ENCODE measurements around the gene SLC22A13.
"Not testable (repeated sequence)": the region's sequence is repeated elsewhere in the genome, so short reads cannot be mapped to it uniquely, and the experiment has no call there.

SLC22A13 gene

DNA sequence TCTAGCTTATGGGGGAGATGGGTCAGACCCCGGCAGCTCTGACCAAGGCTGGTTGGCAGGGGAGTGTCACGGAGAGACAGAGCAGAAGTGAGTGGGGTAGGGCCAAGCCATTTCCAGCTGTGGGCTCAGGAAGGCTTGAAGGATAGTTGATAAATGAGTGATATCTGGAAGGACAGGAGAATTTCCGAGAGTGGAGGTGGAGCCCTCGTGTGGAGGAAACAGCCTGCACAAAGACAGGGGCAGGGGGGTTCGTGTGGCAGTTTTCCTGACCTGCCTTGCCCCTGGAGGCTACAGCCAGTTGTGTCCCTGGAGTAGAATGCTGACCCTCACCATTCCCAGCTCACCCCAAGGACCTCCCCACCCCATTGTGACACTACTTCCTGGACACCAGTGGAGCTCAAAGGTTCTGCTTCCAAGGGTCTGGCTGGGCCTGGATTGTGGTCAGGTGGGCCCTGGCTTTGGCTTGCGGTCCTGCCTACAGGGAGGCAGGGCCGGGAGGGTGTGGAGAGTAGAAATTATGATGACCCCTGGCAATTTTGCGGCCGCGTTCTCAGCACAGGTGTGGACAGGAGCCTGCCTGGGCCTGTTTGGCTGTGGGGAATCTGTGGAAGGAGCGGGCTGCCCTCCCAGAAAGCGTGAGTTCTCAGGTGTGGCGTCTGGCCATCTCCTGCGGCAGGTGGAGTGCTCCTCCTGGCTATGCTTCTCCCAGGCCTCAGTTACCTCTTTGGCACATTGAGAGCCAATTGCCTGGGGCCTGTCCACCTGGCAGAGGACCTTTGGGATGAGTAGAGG is 16.5 kb downstream of the SLC22A13 start, which contains the start of gene SLC22A14:
Gene SLC22A14, plus strand, starts transcription at position 400 of the 792 bp plus-strand sequence. CDS start 23,733 bp downstream, outside the sequence.
- H3K9ac ChIP-seq = no peak within 1 kb of the TSS
- no peaks in the 10 kb centered on the region for H4K20me1 ChIP-seq
- H3K36me3 ChIP-seq = peaks cover 0 to 11% (median 0%) of the 10 kb centered on the region in 11 experiments; a peak in 2 of 22 replicates
- H3K4me1 ChIP-seq = peaks cover 0 to 10% (median 0%) of the 10 kb centered on the region in 10 experiments; a peak in 1 of 20 replicates
- H3K4me3 ChIP-seq = no peak within 1 kb of the TSS
- H3K9me3 ChIP-seq (replicated peaks in 1 of 11) = peaks cover 0 to 8% (median 3%) of the 10 kb centered on the region in 11 experiments; a peak in 4 of 22 replicates
- no peak within 1 kb of the TSS for H3K4me2 ChIP-seq
- no peak within 1 kb of the TSS for H3K27ac ChIP-seq
- no peak for TF ChIP-seq Cebpa-rat (IDR thresholded peaks at IDR 0.05)
- H3K27me3 ChIP-seq = no peaks in the 10 kb centered on the region

DNA sequence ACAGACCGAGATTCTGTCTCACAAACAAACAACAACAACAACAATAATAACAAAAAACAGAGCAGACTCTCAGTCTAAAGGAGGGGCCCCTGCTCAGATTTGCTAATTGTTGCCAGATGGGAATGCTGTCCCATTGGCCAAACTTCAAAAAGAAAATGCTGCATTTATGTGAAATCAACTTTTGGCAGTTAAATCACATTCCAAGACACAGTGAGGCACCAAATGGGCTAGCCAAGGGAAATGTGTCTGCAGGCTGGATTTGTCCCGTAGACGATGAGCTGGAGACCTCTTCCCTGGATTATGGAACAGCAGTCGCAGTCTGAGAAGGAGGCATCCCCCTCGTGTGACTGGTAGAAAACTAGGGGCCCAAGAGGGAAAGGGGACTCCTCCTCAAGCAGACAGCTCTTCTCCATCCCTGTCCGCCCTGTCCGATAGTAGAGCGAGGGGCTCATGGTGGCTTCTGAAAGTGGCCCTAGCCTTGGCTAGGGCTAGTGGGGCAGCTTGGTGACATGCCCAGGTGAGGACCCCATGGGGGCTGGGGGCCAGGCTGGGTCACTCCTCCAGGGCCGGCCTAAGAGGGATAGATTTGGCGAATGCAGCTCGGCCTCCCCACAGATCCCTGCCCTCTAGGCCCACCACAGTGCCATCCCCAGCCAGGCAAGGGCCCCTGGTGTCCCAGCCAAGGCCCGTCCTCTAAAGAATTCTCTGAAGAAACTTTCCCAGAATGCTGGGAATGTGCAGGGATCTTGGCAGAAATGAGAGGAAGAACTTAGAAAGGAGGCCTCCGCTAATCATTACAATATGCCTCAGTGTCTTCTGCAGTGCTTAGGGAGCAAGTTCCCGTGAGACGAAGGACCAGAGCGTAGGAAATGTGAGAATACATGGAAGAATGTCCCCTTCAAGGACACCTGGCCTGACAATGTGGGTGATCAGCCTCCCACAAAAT is 18.5 kb downstream of the SLC22A13 start:
- no peaks in the 10 kb centered on the region for H4K20me1 ChIP-seq
- H3K9ac ChIP-seq = no peak overlapping the region
- H3K4me2 ChIP-seq = no peak overlapping the region
- no peak overlapping the region for H3K4me3 ChIP-seq
- H3K27ac ChIP-seq = no peak overlapping the region
- peaks cover 0 to 8% (median 3%) of the 10 kb centered on the region in 11 experiments; a peak in 4 of 22 replicates for H3K9me3 ChIP-seq (replicated peaks in 1 of 11)
- H3K4me1 ChIP-seq = peaks cover 0 to 10% (median 0%) of the 10 kb centered on the region in 10 experiments; a peak in 1 of 20 replicates
- no peak for TF ChIP-seq Cebpa-rat (IDR thresholded peaks at IDR 0.05)
- H3K36me3 ChIP-seq = no peaks in the 10 kb centered on the region
- no peaks in the 10 kb centered on the region for H3K27me3 ChIP-seq

DNA sequence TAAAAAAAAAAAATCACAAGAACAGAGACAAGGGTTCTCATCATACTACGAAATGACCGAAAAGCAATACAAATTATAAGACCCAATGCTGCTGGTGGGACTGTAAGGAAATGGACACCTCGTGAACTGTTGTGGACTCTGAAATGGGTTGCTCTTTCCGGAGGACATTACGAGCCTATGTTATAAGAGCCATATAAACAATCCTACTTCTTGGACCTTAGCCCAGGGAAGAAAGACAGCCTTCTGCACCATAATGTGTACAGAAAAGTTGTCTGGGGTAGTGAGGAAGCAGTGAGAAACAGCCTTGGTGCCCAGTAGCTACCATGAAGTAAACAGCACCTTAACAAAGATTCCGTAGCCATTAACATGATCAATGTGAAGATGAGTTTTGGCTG is 19.1 kb downstream of the SLC22A13 start:
- H3K36me3 ChIP-seq = no peaks in the 10 kb centered on the region
- H4K20me1 ChIP-seq = no peaks in the 10 kb centered on the region
- H3K4me1 ChIP-seq = peaks cover 0 to 10% (median 0%) of the 10 kb centered on the region in 10 experiments; a peak in 1 of 20 replicates
- H3K9ac ChIP-seq = no peak overlapping the region
- H3K4me2 ChIP-seq = no peak overlapping the region
- no peak overlapping the region for H3K27ac ChIP-seq
- no peaks in the 10 kb centered on the region for H3K27me3 ChIP-seq
- peaks cover 0 to 12% (median 4%) of the 10 kb centered on the region in 11 experiments; a peak in 4 of 22 replicates for H3K9me3 ChIP-seq (replicated peaks in 1 of 11)
- H3K4me3 ChIP-seq = no peak overlapping the region
- no peak for TF ChIP-seq Cebpa-rat (IDR thresholded peaks at IDR 0.05)

DNA sequence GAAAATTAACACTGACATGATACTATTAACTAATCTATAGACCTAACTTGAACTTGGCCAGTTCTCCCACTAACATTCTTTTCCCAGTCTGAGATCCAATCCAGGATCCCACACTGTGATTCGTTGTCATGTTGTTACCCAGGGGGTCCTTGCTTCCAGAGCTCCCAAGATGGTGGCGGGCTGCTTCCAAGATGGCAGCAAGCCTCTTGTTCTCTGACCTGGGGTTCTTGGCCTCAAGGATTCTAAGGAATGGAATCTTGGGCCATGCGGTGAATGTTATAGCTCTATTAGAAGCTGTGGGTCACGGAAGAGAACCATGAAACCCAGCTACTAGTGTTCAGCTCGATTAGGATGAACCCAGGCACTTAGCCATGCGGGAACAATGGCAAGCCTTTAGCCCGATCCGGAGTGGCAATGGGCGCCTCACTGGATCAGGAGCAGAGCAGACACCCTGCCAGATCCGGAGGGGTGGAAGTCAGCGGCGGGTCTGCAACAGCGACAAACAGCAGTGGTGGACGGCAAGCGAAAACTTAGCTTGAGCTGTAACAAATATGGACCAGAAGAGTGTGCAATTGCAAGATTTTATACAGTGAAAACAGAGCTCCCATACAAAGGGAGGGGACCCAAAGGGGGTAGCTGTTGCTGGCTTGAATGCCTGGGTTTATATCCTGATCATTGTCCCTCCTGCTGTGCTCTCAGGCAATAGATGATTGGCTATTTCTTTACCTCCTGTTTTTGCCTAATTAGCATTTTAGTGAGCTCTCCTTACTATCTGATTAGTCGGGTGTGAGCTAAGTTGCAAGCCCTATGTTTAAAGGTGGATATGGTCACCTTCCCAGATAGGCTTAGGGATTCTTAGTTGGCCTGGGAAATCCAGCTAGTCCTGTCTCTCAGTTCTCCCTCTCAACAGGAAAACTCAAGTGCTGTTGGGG is 23.9 kb downstream of the SLC22A13 start:
- H3K27me3 ChIP-seq, H3K27ac ChIP-seq, H3K36me3 ChIP-seq, H3K4me2 ChIP-seq, H3K4me3 ChIP-seq, H4K20me1 ChIP-seq, H3K4me1 ChIP-seq, H3K9ac ChIP-seq: not testable (repeated sequence)
- H3K9me3 ChIP-seq (replicated peaks in 1 of 11) = peaks cover 0 to 17% (median 4%) of the 10 kb centered on the region in 11 experiments; a peak in 5 of 22 replicates

DNA sequence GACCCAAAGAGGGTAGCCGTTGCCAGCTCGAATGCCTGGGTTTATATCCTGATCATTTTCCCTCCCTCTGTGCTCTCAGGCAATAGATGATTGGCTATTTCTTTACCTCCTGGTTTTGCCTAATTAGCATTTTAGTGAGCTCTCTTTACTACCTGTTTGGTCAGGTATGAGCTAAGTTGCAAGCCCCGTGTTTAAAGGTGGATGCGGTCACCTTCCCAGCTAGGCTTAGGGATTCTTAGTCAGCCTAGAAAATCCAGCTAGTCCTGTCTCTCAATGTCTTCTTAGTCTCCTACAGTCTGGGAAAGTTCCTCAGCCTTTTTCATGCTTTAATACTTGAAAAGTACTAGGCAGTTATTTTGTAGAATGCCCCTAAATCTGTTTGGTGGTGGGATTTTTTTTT is 31.4 kb downstream of the SLC22A13 start:
- not testable (repeated sequence) for H3K4me2 ChIP-seq; H3K9me3 ChIP-seq (replicated peaks in 1 of 11)

DNA sequence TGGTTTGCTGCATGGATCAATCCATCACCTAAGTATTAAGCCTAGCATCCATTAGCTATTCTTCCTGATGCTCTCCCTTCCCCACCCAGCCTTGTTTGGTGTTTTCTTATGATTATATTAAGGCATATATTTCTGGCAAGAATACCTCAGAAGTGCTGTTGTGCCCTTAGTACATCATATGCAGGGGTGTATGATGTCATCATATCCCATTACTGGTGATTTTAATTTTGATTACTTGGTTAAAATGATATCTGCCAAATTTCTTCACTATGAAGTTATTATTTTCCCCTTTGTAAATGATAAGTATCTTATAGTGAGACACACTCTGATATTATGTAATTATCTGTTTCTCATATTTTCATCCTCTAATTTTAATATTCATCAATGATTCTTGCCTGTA is 31.9 kb downstream of the SLC22A13 start:
- no peaks in the 10 kb centered on the region for H4K20me1 ChIP-seq

More for the DNA sequence above, 31.4 kb downstream of the SLC22A13 start:
- not testable (repeated sequence) for H3K36me3 ChIP-seq, H3K4me1 ChIP-seq, H3K9ac ChIP-seq, H3K4me3 ChIP-seq, H4K20me1 ChIP-seq, H3K27me3 ChIP-seq, H3K27ac ChIP-seq

DNA sequence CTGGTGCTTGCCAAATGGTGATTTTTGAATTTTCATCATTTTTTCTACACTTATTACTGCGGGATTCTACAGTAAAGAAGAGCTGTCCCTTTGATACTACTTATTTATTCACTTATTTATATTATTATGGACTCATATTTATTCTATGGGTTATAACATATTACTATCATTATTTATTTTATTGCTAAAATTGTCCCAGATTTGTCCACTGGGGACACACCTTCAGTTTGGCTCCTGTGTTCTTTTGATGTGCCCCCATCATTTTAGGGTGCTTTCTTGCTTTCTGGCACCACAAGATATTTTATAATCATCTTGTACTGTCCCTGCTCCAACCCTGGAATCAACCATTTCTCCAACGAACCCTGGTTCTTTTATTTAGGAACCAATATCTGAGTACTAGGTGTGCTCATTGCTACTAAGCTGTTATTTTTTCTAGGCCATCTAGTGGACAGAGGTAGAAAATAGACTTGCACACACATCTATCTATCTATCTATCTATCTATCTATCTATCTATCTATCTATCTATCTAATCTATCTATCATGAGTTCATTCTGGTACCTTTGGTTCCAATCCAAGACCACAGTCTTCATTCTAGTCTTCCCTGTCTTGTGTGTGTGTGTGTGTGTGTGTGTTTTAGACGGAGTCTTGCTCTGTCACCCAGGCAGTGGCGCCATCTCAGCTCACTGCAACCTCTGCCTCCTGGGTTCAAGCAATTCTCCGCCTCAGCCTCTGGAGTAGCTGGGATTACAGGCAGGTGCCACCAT is 32.5 kb downstream of the SLC22A13 start:
- Histone ChIP-seq H3K36me3 (no peaks in the 10 kb centered on the region), H3K4me3 (no peak overlapping the region), H3K4me1 (no peaks in the 10 kb centered on the region), H4K20me1 (no peaks in the 10 kb centered on the region), H3K27ac (no peak overlapping the region), H3K9me3 (replicated peaks in 1 of 11) (no peaks in the 10 kb centered on the region), H3K27me3 (no peaks in the 10 kb centered on the region), H3K9ac (no peak overlapping the region), H3K4me2 (no peak overlapping the region)
- TF ChIP-seq Cebpa-rat (IDR thresholded peaks at IDR 0.05) = no peak

More for the DNA sequence above, 31.9 kb downstream of the SLC22A13 start:
- no peaks in the 10 kb centered on the region for H3K36me3 ChIP-seq
- H3K27ac ChIP-seq = no peak overlapping the region
- H3K4me1 ChIP-seq = no peaks in the 10 kb centered on the region
- H3K4me3 ChIP-seq = no peak overlapping the region
- no peaks in the 10 kb centered on the region for H3K27me3 ChIP-seq
- H3K4me2 ChIP-seq = no peak overlapping the region
- no peaks in the 10 kb centered on the region for H3K9me3 ChIP-seq (replicated peaks in 1 of 11)
- no peak overlapping the region for H3K9ac ChIP-seq
- TF ChIP-seq Cebpa-rat (IDR thresholded peaks at IDR 0.05) = no peak

DNA sequence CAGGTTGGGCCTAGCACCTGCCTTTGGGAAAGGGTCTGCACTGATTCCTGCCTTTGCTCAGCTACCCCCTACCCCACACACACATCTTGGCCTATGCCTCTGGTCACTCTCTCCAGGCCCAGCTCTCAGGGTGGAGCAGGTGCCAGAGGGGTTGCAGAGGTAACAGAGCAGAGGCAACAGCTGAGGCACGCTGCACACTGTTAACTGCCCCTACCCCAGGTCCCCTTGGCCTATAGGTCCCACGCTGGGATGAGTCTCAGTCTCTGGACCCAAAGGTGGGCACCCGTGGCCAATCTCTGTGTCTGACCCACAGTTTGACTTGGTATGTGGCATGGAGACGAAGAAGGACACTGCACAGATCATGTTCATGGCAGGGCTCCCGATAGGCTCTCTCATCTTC is 41.3 kb downstream of the SLC22A13 start:
- H3K27me3 ChIP-seq = no peaks in the 10 kb centered on the region
- peaks cover 0 to 8% (median 0%) of the 10 kb centered on the region in 11 experiments; a peak in 3 of 22 replicates for H3K9me3 ChIP-seq (replicated peaks in 1 of 11)
- no peak for TF ChIP-seq Cebpa-rat (IDR thresholded peaks at IDR 0.05)
- peaks cover 0 to 23% (median 7%) of the 10 kb centered on the region in 10 experiments; a peak in 11 of 20 replicates for H3K4me1 ChIP-seq
- no peak overlapping the region for H3K4me2 ChIP-seq
- no peak overlapping the region for H3K9ac ChIP-seq
- no peaks in the 10 kb centered on the region for H3K36me3 ChIP-seq
- no peak overlapping the region for H3K4me3 ChIP-seq
- H4K20me1 ChIP-seq = no peaks in the 10 kb centered on the region
- no peak overlapping the region for H3K27ac ChIP-seq

All from BLaER1 treated with 17β-estradiol and CSF1 and Interleukin-3, amounts not matched to agents 10 nM and 100 nM (cell line).